Lung (tissue), 12 donors: ENCODE measurements around the gene SOX18. TPM values are rescaled to one million over a fixed set of nuclear protein-coding genes. Genes with fewer than 3 reads are reported as not detected.

ENCODE experiments used
- ATAC-seq: fragments of 200-7000 bp; cut with Tn5 transposase; one replicate; pipeline ENCODE4 v1.9.1; 2020; ENCODE audit warnings: moderate number of reproducible peaks; ENCODE audit not compliant: insufficient read depth, low FRiP score
- DNase-seq, 3 donors: peaks; one replicate each; pipeline ENCODE4 v3.0.0-alpha.2; 2013 to 2017
- H3K27ac ChIP-seq, 2 donors: one replicate each; pipeline ENCODE4 v1.5.1; 2013; ENCODE audit warnings: mild to moderate bottlenecking in 2 of 2, moderate library complexity in 2 of 2, control low read depth in 1 of 2, inconsistent platforms in 1 of 2, low read depth in 1 of 2, low read length in 1 of 2
- H3K27me3 ChIP-seq, 3 donors: one replicate each; pipeline ENCODE4 v1.5.1; 2013; ENCODE audit warnings: low read length in 2 of 3; ENCODE audit not compliant: control insufficient read depth in 3 of 3, insufficient read depth in 3 of 3
- H3K36me3 ChIP-seq, 4 donors: one replicate each; pipeline ENCODE4 v1.5.1; 2013; ENCODE audit warnings: low read length in 4 of 4, mild to moderate bottlenecking in 1 of 4, moderate library complexity in 1 of 4; ENCODE audit not compliant: control insufficient read depth in 4 of 4, insufficient read depth in 4 of 4
- H3K4me1 ChIP-seq, 5 donors: one replicate each; pipeline ENCODE4 v1.5.1; 2013; ENCODE audit warnings: low read length in 5 of 5, mild to moderate bottlenecking in 2 of 5, moderate library complexity in 1 of 5; ENCODE audit not compliant: control insufficient read depth in 5 of 5, insufficient read depth in 5 of 5
- H3K4me3 ChIP-seq: one replicate; pipeline ENCODE4 v1.5.1; 2013; ENCODE audit warnings: mild to moderate bottlenecking, control low read depth, moderate library complexity
- H3K9ac ChIP-seq, 2 donors: one replicate each; pipeline ENCODE4 v1.5.1; 2013; ENCODE audit warnings: low read length in 2 of 2, control low read depth in 1 of 2; ENCODE audit not compliant: insufficient read depth in 1 of 2
- H3K9me3 ChIP-seq, 4 donors: one replicate each; pipeline ENCODE4 v1.5.1; 2013; ENCODE audit warnings: low read length in 3 of 4, mild to moderate bottlenecking in 1 of 4, moderate library complexity in 1 of 4; ENCODE audit not compliant: control insufficient read depth in 4 of 4, insufficient read depth in 3 of 4
- WGBS, 2 donors: extraction: QIAGEN DNeasy Blood & Tissue Kit; methylation state at CpG; one replicate each; pipeline ENCODE4 v1.1.7; 2013; 5-methylcytosine and 5-hydroxymethylcytosine counted together
- polyA plus RNA-seq, 2 donors: library from polyadenylated mRNA; stranded (reverse); fragments of 200-250 nt; gene quantifications; one replicate each; pipeline ENCODE4 v1.2.1, GENCODE V29; 2013
- total RNA-seq, 2 donors: library from RNA; depleted of rRNA in 1 of 2; stranded (reverse); fragments of >200 nt in 1 of 2; gene quantifications; one replicate each; pipeline ENCODE4 v1.2.1, GENCODE V29; 2014 to 2021
- TF ChIP-seq, protein P1 (sequence below): IDR thresholded peaks from 2 replicates; pipeline ENCODE4 v1.5.1; 2012; ENCODE audit warnings: mild to moderate bottlenecking; ENCODE audit errors: control extremely low read depth, extremely low read depth
- donor health status: control.
- donor health status: control.
- donor health status: Bipolar disorder and iron deficiency.
- donor health status: healthy.
- donor health status: DM: yes; HTN: yes; CAD: no.

SOX18 gene
- total and polyA plus RNA-seq, 4 donors: 12.1 to 52.2 (median 29.3) TPM

- peak within 1 kb of the TSS; percentile 72 for H3K4me3 ChIP-seq
- peak within 1 kb of the TSS; percentile 73 to 80 for H3K9ac ChIP-seq
- peak; percentile 98 to 99 (median 98) for DNase-seq
- peaks cover 7 to 17% (median 13%) of the 10 kb centered on the region in 5 donors for H3K4me1 ChIP-seq
- peak; percentile 98 for ATAC-seq
- H3K27ac ChIP-seq: peak within 1 kb of the TSS; percentile 68 to 94
- WGBS, 2 donors: 7 to 10% methylated on average over 59 to 85 of the region's 85 CpGs
- no peaks in the 10 kb centered on the region for H3K9me3 ChIP-seq
- TF ChIP-seq, protein P1, sequence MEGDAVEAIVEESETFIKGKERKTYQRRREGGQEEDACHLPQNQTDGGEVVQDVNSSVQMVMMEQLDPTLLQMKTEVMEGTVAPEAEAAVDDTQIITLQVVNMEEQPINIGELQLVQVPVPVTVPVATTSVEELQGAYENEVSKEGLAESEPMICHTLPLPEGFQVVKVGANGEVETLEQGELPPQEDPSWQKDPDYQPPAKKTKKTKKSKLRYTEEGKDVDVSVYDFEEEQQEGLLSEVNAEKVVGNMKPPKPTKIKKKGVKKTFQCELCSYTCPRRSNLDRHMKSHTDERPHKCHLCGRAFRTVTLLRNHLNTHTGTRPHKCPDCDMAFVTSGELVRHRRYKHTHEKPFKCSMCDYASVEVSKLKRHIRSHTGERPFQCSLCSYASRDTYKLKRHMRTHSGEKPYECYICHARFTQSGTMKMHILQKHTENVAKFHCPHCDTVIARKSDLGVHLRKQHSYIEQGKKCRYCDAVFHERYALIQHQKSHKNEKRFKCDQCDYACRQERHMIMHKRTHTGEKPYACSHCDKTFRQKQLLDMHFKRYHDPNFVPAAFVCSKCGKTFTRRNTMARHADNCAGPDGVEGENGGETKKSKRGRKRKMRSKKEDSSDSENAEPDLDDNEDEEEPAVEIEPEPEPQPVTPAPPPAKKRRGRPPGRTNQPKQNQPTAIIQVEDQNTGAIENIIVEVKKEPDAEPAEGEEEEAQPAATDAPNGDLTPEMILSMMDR: no peak
- H3K27me3 ChIP-seq: no peaks in the 10 kb centered on the region
- no peaks in the 10 kb centered on the region for H3K36me3 ChIP-seq
Measured at GRCh38 chr20:64062596-64063388, 13.4 kb upstream of the SOX18 start, which contains the start of gene TCEA2. TCEA2 (plus strand) TSS chr20:64063198; CDS start chr20:64063313, 115 bp downstream.

GRCh38 chr20:64062276-64062595 is 12.8 kb upstream of the SOX18 start:
- no peak for ATAC-seq
- no peaks in the 10 kb centered on the region for H3K36me3 ChIP-seq
- no peak for DNase-seq
- no peaks in the 10 kb centered on the region for H3K9me3 ChIP-seq
- H3K4me3 ChIP-seq: no peak overlapping the region
- no peaks in the 10 kb centered on the region for H3K27me3 ChIP-seq
- H3K4me1 ChIP-seq: peaks cover 7 to 22% (median 13%) of the 10 kb centered on the region in 5 donors
- peak overlapping the region; percentile 68 to 94 for H3K27ac ChIP-seq
- 65 to 66% methylated on average over 5 of the region's 5 CpGs for WGBS, 2 donors
- peak overlapping the region in 1 of 2 donors; percentile 80 for H3K9ac ChIP-seq
- TF ChIP-seq, protein P1: no peak

DNA sequence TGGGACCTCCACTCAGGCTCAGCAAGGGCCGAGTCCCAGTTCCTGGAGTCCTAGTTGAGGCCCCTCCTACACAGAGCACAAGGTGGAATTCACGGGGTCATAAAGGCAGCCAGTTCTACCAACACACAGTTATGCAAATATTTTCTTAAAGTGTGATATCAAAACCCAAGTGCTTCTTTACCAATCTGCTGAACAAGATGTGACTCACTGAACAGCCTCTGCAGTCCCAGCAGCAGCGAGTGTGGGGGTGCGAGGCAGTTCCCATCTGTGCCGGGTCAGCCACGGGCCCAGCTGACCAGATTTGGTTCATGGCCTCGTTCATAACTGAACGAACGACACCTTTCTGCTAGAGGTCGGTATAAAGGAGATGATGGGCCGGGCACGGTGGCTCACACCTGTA is 9.1 kb upstream of the SOX18 start:
- H3K9me3 ChIP-seq: no peaks in the 10 kb centered on the region
- H3K27me3 ChIP-seq: no peaks in the 10 kb centered on the region
- H3K27ac ChIP-seq: no peak overlapping the region
- H3K36me3 ChIP-seq: no peaks in the 10 kb centered on the region
- no peak for DNase-seq
- H3K4me3 ChIP-seq: no peak overlapping the region
- H3K4me1 ChIP-seq: peaks cover 0 to 44% (median 16%) of the 10 kb centered on the region in 5 donors
- TF ChIP-seq, protein P1: no peak
- 74 to 88% methylated on average over 12 of the region's 12 CpGs for WGBS, 2 donors
- no peak for ATAC-seq
- no peak overlapping the region for H3K9ac ChIP-seq
